IPS-15b (cell line): ENCODE data around the gene TSPAN8.
"Not testable (repeated sequence)": the region's sequence is repeated elsewhere in the genome, so short reads cannot be mapped to it uniquely, and the experiment has no call there.

ENCODE experiments used
- H3K27me3 ChIP-seq: one replicate; pipeline ENCODE4 v1.6.1; 2013; ENCODE audit warnings: low read length; ENCODE audit not compliant: control insufficient read depth, insufficient read depth
- H3K36me3 ChIP-seq: one replicate; pipeline ENCODE4 v1.6.1; 2013; ENCODE audit warnings: low read length; ENCODE audit not compliant: control insufficient read depth, insufficient read depth
- H3K4me1 ChIP-seq: one replicate; pipeline ENCODE4 v1.6.1; 2013; ENCODE audit warnings: mild to moderate bottlenecking, low read length; ENCODE audit not compliant: control insufficient read depth, insufficient read depth
- H3K4me3 ChIP-seq: one replicate; pipeline ENCODE4 v1.5.1; 2013; ENCODE audit warnings: low read depth, low read length
- H3K9ac ChIP-seq: one replicate; pipeline ENCODE4 v1.6.1; 2013; ENCODE audit warnings: low read depth, mild to moderate bottlenecking, low read length
- H3K9me3 ChIP-seq: one replicate; pipeline ENCODE4 v1.6.1; 2013; ENCODE audit warnings: mild to moderate bottlenecking, low read length; ENCODE audit not compliant: control insufficient read depth, insufficient read depth

The TSPAN8 gene

GRCh38 chr12:71124835-71125460 lies 32.9 kb downstream of the TSPAN8 start:
- H3K9ac ChIP-seq = no peak overlapping the region
- H3K9me3 ChIP-seq = no peaks in the 10 kb centered on the region
- H3K36me3 ChIP-seq = no peaks in the 10 kb centered on the region
- H3K27me3 ChIP-seq = no peaks in the 10 kb centered on the region
- no peaks in the 10 kb centered on the region for H3K4me1 ChIP-seq
- H3K4me3 ChIP-seq = no peak overlapping the region

GRCh38 chr12:71113148-71113547 lies 44.7 kb downstream of the TSPAN8 start:
- H3K36me3 ChIP-seq, H3K9ac ChIP-seq, H3K9me3 ChIP-seq, H3K27me3 ChIP-seq, H3K4me3 ChIP-seq, H3K4me1 ChIP-seq: not testable (repeated sequence)

GRCh38 chr12:71109834-71110233 lies 48.0 kb downstream of the TSPAN8 start:
- no peaks in the 10 kb centered on the region for H3K36me3 ChIP-seq
- H3K9ac ChIP-seq = no peak overlapping the region
- H3K27me3 ChIP-seq = no peaks in the 10 kb centered on the region
- no peaks in the 10 kb centered on the region for H3K4me1 ChIP-seq
- no peaks in the 10 kb centered on the region for H3K9me3 ChIP-seq
- H3K4me3 ChIP-seq = no peak overlapping the region

DNA sequence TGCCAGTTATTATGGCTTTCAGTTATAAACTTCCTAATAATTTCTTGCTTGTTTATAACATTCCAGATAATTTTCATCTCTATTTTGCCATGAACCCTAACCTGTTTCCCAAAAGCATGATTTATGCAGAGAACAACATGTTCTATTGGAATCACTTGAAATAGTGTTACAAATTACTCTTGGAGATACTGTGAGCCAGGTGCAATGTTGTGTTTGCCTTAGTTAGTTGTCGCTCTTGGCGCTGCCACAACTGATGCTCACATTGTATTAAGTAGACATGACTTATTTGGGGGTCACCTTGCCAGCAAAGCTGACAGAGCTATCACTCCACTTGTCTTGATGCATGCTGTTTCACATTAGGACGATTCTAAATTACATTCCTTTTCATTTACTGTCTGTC lies 49.4 kb downstream of the TSPAN8 start:
- Histone ChIP-seq H3K4me3 (no peak overlapping the region), H3K27me3 (no peaks in the 10 kb centered on the region), H3K9ac (no peak overlapping the region), H3K9me3 (no peaks in the 10 kb centered on the region), H3K36me3 (no peaks in the 10 kb centered on the region), H3K4me1 (no peaks in the 10 kb centered on the region)

DNA sequence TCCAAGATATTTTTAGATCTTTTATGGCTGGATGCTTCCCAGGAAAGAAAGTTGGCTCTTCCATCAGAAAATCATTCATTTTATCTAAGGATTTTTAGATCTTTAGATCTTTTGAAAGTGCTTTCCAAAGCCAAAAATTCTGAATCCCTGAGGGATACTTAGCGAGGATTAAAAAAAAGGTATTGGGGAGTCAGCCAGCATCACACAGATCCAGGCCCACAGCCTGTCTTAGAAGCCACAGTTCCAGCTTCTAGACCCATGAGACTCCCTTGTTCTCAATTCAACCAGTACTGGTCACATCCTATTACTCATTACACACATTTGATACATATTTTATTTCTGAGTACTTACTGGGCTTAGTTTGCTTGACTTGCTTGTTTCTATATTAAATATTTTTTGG lies 49.9 kb downstream of the TSPAN8 start:
- Histone ChIP-seq H3K4me1 (no peaks in the 10 kb centered on the region), H3K36me3 (no peaks in the 10 kb centered on the region), H3K27me3 (no peaks in the 10 kb centered on the region), H3K9ac (no peak overlapping the region), H3K9me3 (no peaks in the 10 kb centered on the region), H3K4me3 (no peak overlapping the region)

- Histone ChIP-seq H3K4me3 (no peak overlapping the region), H3K4me1 (no peaks in the 10 kb centered on the region), H3K9ac (no peak overlapping the region), H3K27me3 (no peaks in the 10 kb centered on the region), H3K36me3 (no peaks in the 10 kb centered on the region), H3K9me3 (no peaks in the 10 kb centered on the region)
These were observed 51.8 kb downstream of the TSPAN8 start for GRCh38 chr12:71105956-71106355.

GRCh38 chr12:71092290-71092689 lies 65.5 kb downstream of the TSPAN8 start:
- H3K27me3 ChIP-seq = no peaks in the 10 kb centered on the region
- no peaks in the 10 kb centered on the region for H3K36me3 ChIP-seq
- no peak overlapping the region for H3K9ac ChIP-seq
- H3K4me3 ChIP-seq = no peak overlapping the region
- H3K9me3 ChIP-seq = no peaks in the 10 kb centered on the region
- H3K4me1 ChIP-seq = no peaks in the 10 kb centered on the region

DNA sequence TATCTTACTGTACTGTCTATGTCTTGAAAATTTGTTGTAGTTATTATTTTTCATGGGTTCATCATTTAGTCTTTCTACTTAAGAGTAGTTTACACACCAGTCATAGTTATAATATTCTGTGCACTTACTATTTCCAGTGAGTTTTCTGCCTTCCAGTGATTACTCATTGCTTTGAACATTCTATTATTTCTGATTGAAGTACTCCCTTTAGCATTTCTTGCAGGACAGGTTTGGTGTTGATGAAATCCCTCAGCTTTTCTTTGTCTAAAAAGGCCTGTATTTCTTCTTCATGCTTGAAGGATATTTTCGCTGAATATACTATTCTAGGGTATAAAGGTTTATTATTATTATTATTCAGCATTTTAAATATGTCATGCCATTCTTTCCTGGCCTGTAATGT lies 66.8 kb downstream of the TSPAN8 start:
- Histone ChIP-seq H3K4me3 (no peak overlapping the region), H3K27me3 (no peaks in the 10 kb centered on the region), H3K4me1 (no peaks in the 10 kb centered on the region), H3K36me3 (no peaks in the 10 kb centered on the region), H3K9me3 (no peaks in the 10 kb centered on the region), H3K9ac (no peak overlapping the region)

DNA sequence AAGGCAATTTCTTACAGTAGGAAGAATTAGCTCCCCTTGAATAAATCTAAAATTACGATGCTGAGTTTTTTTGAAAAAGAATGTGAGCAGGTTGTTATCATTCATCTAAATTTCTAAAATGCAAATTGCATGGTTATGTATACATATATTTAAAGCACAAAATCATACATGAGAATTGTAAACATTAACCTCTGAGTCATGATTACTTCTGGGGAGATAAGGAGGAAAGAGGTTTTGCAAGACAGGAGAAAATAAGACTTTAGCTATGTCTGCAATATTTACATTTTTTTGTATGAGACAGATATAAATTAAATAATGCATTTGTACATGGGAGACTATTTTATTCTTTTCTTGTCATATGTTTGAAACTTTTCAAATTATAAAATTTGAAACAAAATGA lies 72.2 kb downstream of the TSPAN8 start:
- Histone ChIP-seq H3K9me3 (no peaks in the 10 kb centered on the region), H3K36me3 (no peaks in the 10 kb centered on the region), H3K4me3 (no peak overlapping the region), H3K9ac (no peak overlapping the region), H3K27me3 (no peaks in the 10 kb centered on the region), H3K4me1 (no peaks in the 10 kb centered on the region)

- Histone ChIP-seq H3K9me3 (no peaks in the 10 kb centered on the region), H3K9ac (no peak overlapping the region), H3K27me3 (no peaks in the 10 kb centered on the region), H3K36me3 (no peaks in the 10 kb centered on the region), H3K4me3 (no peak overlapping the region), H3K4me1 (no peaks in the 10 kb centered on the region)
These were observed 82.1 kb downstream of the TSPAN8 start for GRCh38 chr12:71075743-71076142.
